Astrocyte (in vitro differentiated cells and primary cell): ENCODE measurements around the gene HMCN1. TPM values are rescaled to one million over a fixed set of nuclear protein-coding genes. Genes with fewer than 3 reads are reported as not detected.

ENCODE experiments used
- DNase-seq: peaks from one replicate; pipeline ENCODE4 v3.0.0-alpha.2; 2010; ENCODE audit warnings: low read depth
- FAIRE-seq: peaks from 2 replicates; lab custom pipeline; 2011; peaks lifted over from hg19 to GRCh38; lab: Jason Lieb, UNC
- H2AFZ ChIP-seq: 2 replicates; pipeline ENCODE4 v1.6.0; 2012; ENCODE audit warnings: low read depth, low read length, inconsistent platforms
- H3K27ac ChIP-seq: 2 replicates; pipeline ENCODE4 v1.5.1; 2011; ENCODE audit warnings: low read depth, low read length, inconsistent platforms
- H3K27me3 ChIP-seq: 2 replicates; pipeline ENCODE4 v1.6.0; 2011; ENCODE audit warnings: low read length, inconsistent platforms; ENCODE audit not compliant: insufficient read depth
- H3K36me3 ChIP-seq: 2 replicates; pipeline ENCODE4 v1.5.1; 2011; ENCODE audit warnings: low read length, inconsistent platforms; ENCODE audit not compliant: insufficient read depth
- H3K4me1 ChIP-seq: 2 replicates; pipeline ENCODE4 v1.5.1; 2011; ENCODE audit warnings: low read length, inconsistent platforms; ENCODE audit not compliant: insufficient read depth
- H3K4me2 ChIP-seq: 2 replicates; pipeline ENCODE4 v1.6.0; 2012; ENCODE audit warnings: low read length, inconsistent platforms
- H3K4me3 ChIP-seq: 2 replicates; pipeline ENCODE4 v1.5.1; 2011; ENCODE audit warnings: low read depth, mild to moderate bottlenecking, low read length, inconsistent platforms; ENCODE audit not compliant: insufficient read depth
- H3K79me2 ChIP-seq: 2 replicates; pipeline ENCODE4 v1.6.0; 2012; ENCODE audit warnings: mild to moderate bottlenecking, low read length, inconsistent platforms; ENCODE audit not compliant: insufficient read depth
- H3K9ac ChIP-seq: 2 replicates; pipeline ENCODE4 v1.6.0; 2012; ENCODE audit warnings: mild to moderate bottlenecking, low read length, inconsistent platforms
- H3K9me3 ChIP-seq: 2 replicates; pipeline ENCODE4 v1.5.1; 2012; ENCODE audit warnings: low read depth, mild to moderate bottlenecking, low read length, inconsistent platforms; ENCODE audit not compliant: insufficient read depth
- H4K20me1 ChIP-seq: 2 replicates; pipeline ENCODE4 v1.6.0; 2012; ENCODE audit warnings: low read length, inconsistent platforms; ENCODE audit not compliant: insufficient read depth
- H3K27ac Mint-ChIP-seq: one replicate; pipeline ENCODE4 v1.8.0; 2021; ENCODE audit warnings: mild to moderate bottlenecking, mixed read lengths; ENCODE audit not compliant: unreplicated experiment
- H3K27me3 Mint-ChIP-seq: one replicate; pipeline ENCODE4 v1.8.0; 2021; ENCODE audit warnings: low read depth, mixed read lengths; ENCODE audit not compliant: unreplicated experiment
- H3K36me3 Mint-ChIP-seq: one replicate; pipeline ENCODE4 v1.8.0; 2021; ENCODE audit warnings: low read depth, mixed read lengths; ENCODE audit not compliant: unreplicated experiment
- H3K4me1 Mint-ChIP-seq: one replicate; pipeline ENCODE4 v1.8.0; 2021; ENCODE audit warnings: low read depth, mixed read lengths; ENCODE audit not compliant: unreplicated experiment
- H3K4me3 Mint-ChIP-seq: one replicate; pipeline ENCODE4 v1.8.0; 2021; ENCODE audit warnings: mild to moderate bottlenecking, moderate library complexity, mixed read lengths; ENCODE audit not compliant: unreplicated experiment
- H3K9me3 Mint-ChIP-seq: one replicate; pipeline ENCODE4 v1.8.0; 2021; ENCODE audit warnings: mild to moderate bottlenecking, mixed read lengths; ENCODE audit not compliant: unreplicated experiment
- EZH2 ChIP-seq: IDR thresholded peaks from 2 replicates; pipeline ENCODE4 v1.6.1; 2012; ENCODE audit warnings: mild to moderate bottlenecking, low read length, inconsistent platforms; ENCODE audit not compliant: insufficient read depth
- total RNA-seq: library from RNA; stranded (reverse); gene quantifications from 2 replicates; pipeline ENCODE4 v1.2.1, GENCODE V29; 2021
- TF ChIP-seq, protein P1 (sequence below): IDR thresholded peaks from 2 replicates; pipeline ENCODE4 v1.5.1; 2011; ENCODE audit warnings: low read depth, mild to moderate bottlenecking, inconsistent platforms, low read length, moderate library complexity; ENCODE audit not compliant: insufficient read depth

The HMCN1 gene
- total RNA-seq, 1 donor from 2014 or later, result 19.7 TPM

DNA sequence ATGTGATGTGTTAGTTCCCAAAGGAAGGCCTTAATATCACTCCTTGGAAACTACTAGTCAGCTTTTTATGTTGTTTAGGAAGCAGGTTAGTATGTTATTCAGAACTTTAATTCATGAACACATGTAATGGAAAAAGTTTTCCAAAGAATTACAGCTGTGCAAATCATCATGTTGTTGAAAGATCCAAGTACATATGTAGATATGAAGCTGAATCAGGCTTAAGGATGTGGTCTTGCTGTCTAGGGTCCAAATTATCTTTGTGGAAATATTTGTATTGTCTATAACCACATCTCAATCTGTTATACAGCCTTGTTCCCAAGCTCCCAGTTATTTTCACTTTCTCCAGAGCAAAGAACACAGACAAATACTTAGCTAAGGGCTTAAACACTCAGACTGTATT is 409.3 kb downstream of the HMCN1 start:
- Histone ChIP-seq H2AFZ (no peak overlapping the region), H3K9ac (no peak overlapping the region), H3K9me3 (no peaks in the 10 kb centered on the region), H3K4me2 (no peak overlapping the region), H3K4me1 (no peaks in the 10 kb centered on the region), H3K27me3 (no peaks in the 10 kb centered on the region), H3K4me3 (no peak overlapping the region), H3K79me2 (no peaks in the 10 kb centered on the region), H3K27ac (no peak overlapping the region), H3K36me3 (no peaks in the 10 kb centered on the region), H4K20me1 (no peaks in the 10 kb centered on the region)
- Mint-ChIP-seq H3K9me3 (peaks cover 3% of the 10 kb centered on the region), H3K27me3 (no peaks in the 10 kb centered on the region), H3K4me1 (peaks cover 15% of the 10 kb centered on the region), H3K4me3 (no peak overlapping the region), H3K27ac (no peak overlapping the region), H3K36me3 (peaks cover 36% of the 10 kb centered on the region)
- peak; percentile 47 for FAIRE-seq
- no peak for TF ChIP-seq EZH2
- TF ChIP-seq, protein P1, sequence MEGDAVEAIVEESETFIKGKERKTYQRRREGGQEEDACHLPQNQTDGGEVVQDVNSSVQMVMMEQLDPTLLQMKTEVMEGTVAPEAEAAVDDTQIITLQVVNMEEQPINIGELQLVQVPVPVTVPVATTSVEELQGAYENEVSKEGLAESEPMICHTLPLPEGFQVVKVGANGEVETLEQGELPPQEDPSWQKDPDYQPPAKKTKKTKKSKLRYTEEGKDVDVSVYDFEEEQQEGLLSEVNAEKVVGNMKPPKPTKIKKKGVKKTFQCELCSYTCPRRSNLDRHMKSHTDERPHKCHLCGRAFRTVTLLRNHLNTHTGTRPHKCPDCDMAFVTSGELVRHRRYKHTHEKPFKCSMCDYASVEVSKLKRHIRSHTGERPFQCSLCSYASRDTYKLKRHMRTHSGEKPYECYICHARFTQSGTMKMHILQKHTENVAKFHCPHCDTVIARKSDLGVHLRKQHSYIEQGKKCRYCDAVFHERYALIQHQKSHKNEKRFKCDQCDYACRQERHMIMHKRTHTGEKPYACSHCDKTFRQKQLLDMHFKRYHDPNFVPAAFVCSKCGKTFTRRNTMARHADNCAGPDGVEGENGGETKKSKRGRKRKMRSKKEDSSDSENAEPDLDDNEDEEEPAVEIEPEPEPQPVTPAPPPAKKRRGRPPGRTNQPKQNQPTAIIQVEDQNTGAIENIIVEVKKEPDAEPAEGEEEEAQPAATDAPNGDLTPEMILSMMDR, result no peak
- DNase-seq, result peak; percentile 59

DNA sequence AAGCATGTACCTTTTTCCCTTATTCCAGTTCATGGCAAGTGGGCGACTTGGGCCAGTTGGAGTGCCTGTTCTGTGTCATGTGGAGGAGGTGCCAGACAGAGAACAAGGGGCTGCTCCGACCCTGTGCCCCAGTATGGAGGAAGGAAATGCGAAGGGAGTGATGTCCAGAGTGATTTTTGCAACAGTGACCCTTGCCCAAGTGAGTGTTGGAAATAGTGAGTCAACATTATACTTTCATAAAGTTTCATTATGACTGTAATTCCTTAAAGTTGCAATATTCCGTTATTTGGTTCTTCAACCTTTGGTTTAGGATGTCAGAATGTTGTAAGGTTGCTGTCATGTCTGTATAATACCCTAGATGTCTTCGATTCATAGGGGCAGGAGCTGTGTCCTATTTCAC is 410.3 kb downstream of the HMCN1 start:
- Histone ChIP-seq H3K4me1 (no peaks in the 10 kb centered on the region), H3K27me3 (no peaks in the 10 kb centered on the region), H3K27ac (no peak overlapping the region), H3K4me3 (no peak overlapping the region), H3K36me3 (no peaks in the 10 kb centered on the region), H3K9me3 (no peaks in the 10 kb centered on the region), H3K4me2 (no peak overlapping the region), H3K79me2 (no peaks in the 10 kb centered on the region), H2AFZ (no peak overlapping the region), H4K20me1 (no peaks in the 10 kb centered on the region), H3K9ac (no peak overlapping the region)
- H3K4me3 Mint-ChIP-seq, result no peak overlapping the region
- peaks cover 36% of the 10 kb centered on the region for H3K36me3 Mint-ChIP-seq
- no peak overlapping the region for H3K27ac Mint-ChIP-seq
- no peak for TF ChIP-seq EZH2
- TF ChIP-seq, protein P1, result no peak
- DNase-seq, result no peak
- peaks cover 11% of the 10 kb centered on the region for H3K4me1 Mint-ChIP-seq
- H3K27me3 Mint-ChIP-seq, result no peaks in the 10 kb centered on the region
- peaks cover 3% of the 10 kb centered on the region for H3K9me3 Mint-ChIP-seq
- FAIRE-seq, result peak; percentile 26

DNA sequence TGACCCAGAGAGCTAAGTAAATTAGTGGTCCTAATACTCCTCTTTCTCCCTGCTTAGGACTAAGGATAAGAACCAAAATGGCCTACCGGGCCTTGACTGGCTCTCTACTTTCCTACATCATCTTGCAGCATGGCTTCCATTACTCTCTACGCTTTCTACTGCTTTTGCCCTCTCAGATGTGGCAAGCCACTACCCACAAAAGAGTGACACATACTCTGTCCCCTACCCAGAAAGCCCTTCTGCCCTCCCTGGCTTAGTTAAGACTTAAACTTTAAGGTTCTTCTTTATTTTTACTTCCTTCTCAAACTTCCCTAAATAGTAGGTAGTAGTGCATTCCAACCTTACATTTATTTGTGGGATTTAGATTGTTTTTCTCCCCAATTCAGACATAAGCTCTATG is 412.8 kb downstream of the HMCN1 start:
- peaks cover under 1% of the 10 kb centered on the region for H3K4me1 ChIP-seq
- Mint-ChIP-seq H3K27me3 (no peaks in the 10 kb centered on the region), H3K27ac (no peak overlapping the region), H3K4me3 (no peak overlapping the region), H3K4me1 (peaks cover 6% of the 10 kb centered on the region), H3K9me3 (peaks cover 3% of the 10 kb centered on the region), H3K36me3 (peaks cover 31% of the 10 kb centered on the region)
- H3K36me3 ChIP-seq, result no peaks in the 10 kb centered on the region
- H3K27me3 ChIP-seq, result no peaks in the 10 kb centered on the region
- H3K9me3 ChIP-seq, result no peaks in the 10 kb centered on the region
- no peaks in the 10 kb centered on the region for H4K20me1 ChIP-seq
- H3K79me2 ChIP-seq, result no peaks in the 10 kb centered on the region
- no peak overlapping the region for H2AFZ ChIP-seq
- TF ChIP-seq, protein P1, result no peak
- TF ChIP-seq EZH2, result no peak
- no peak for FAIRE-seq
- DNase-seq, result no peak
- H3K4me3 ChIP-seq, result no peak overlapping the region
- H3K27ac ChIP-seq, result no peak overlapping the region
- no peak overlapping the region for H3K9ac ChIP-seq
- H3K4me2 ChIP-seq, result no peak overlapping the region
